ENCODE measurements around the gene FAAH. TPM values are rescaled to one million over a fixed set of nuclear protein-coding genes. Genes with fewer than 3 reads are reported as not detected.

The FAAH gene
- total RNA-seq, 2 experiments from 2014 or later: 21.9 to 25.4 TPM

GRCh38 chr1:46457178-46457577 is 63.1 kb downstream of the FAAH start:
- Histone ChIP-seq H2AFZ (ENCODE audit: low read length) (no peak overlapping the region), H4K20me1 (ENCODE audit: insufficient read depth, low read length) (no peaks in the 10 kb centered on the region), H3K9me3 (ENCODE audit: low read length) (no peaks in the 10 kb centered on the region), H3K27ac (ENCODE audit: low read depth, low read length, poor library complexity, severe bottlenecking) (no peak overlapping the region), H3K4me3 (ENCODE audit: low read depth, low read length, poor library complexity, severe bottlenecking) (no peak overlapping the region), H3K9me2 (ENCODE audit: insufficient read depth, low read length) (no peaks in the 10 kb centered on the region), H3K4me1 (ENCODE audit: insufficient read depth, low read length, poor library complexity, severe bottlenecking) (no peaks in the 10 kb centered on the region), H3K36me3 (ENCODE audit: insufficient read depth, low read length) (no peaks in the 10 kb centered on the region), H3K79me2 (ENCODE audit: insufficient read depth, low read depth, low read length) (no peaks in the 10 kb centered on the region), H3K4me2 (ENCODE audit: low read length) (no peak overlapping the region)
- no peak for TF ChIP-seq EZH2phosphoT487 (IDR thresholded peaks at IDR 0.05; ENCODE audit: borderline replicate concordance, low read depth, low read length)
- no peak for TF ChIP-seq CTCF (conservative IDR thresholded peaks at IDR 0.05; ENCODE audit: low read length)
- BruUV-seq (replicated peaks): no TSS peak
- ChIA-PET POLR2A (no interaction called here), CTCF (ENCODE audit: unreplicated experiment) (no interaction called here)
- DNase-seq (ENCODE audit: low spot score): no peak
- intact Hi-C loops (cut with micrococcal nuclease; ENCODE audit: unreplicated experiment): no loop called here

GRCh38 chr1:46458190-46458589 is 64.1 kb downstream of the FAAH start:
- H3K27ac ChIP-seq (ENCODE audit: low read depth, low read length, poor library complexity, severe bottlenecking): no peak overlapping the region
- ChIA-PET POLR2A (interaction anchor here (0.7 kb wide), 1 partner anchor 80 kb away, joined by 3 read pairs; no protein-coding TSS in a partner anchor), CTCF (ENCODE audit: unreplicated experiment) (no interaction called here)
- H3K9me2 ChIP-seq (ENCODE audit: insufficient read depth, low read length): no peaks in the 10 kb centered on the region
- H3K4me3 ChIP-seq (ENCODE audit: low read depth, low read length, poor library complexity, severe bottlenecking): no peak overlapping the region
- H3K36me3 ChIP-seq (ENCODE audit: insufficient read depth, low read length): no peaks in the 10 kb centered on the region
- H4K20me1 ChIP-seq (ENCODE audit: insufficient read depth, low read length): no peaks in the 10 kb centered on the region
- intact Hi-C loops (cut with micrococcal nuclease; ENCODE audit: unreplicated experiment): no loop called here
- no peak overlapping the region for H2AFZ ChIP-seq (ENCODE audit: low read length)
- no peaks in the 10 kb centered on the region for H3K79me2 ChIP-seq (ENCODE audit: insufficient read depth, low read depth, low read length)
- DNase-seq (ENCODE audit: low spot score): no peak
- no TSS peak for BruUV-seq (replicated peaks)
- TF ChIP-seq EZH2phosphoT487 (IDR thresholded peaks at IDR 0.05; ENCODE audit: borderline replicate concordance, low read depth, low read length) (no peak), CTCF (conservative IDR thresholded peaks at IDR 0.05; ENCODE audit: low read length) (no peak)
- H3K4me2 ChIP-seq (ENCODE audit: low read length): no peak overlapping the region
- H3K4me1 ChIP-seq (ENCODE audit: insufficient read depth, low read length, poor library complexity, severe bottlenecking): no peaks in the 10 kb centered on the region
- no peaks in the 10 kb centered on the region for H3K9me3 ChIP-seq (ENCODE audit: low read length)

- CTCF ChIA-PET (ENCODE audit: unreplicated experiment): no interaction called here
- intact Hi-C loops (cut with micrococcal nuclease; ENCODE audit: unreplicated experiment): no loop called here
- Histone ChIP-seq H3K9me3 (ENCODE audit: low read length) (no peaks in the 10 kb centered on the region), H3K79me2 (ENCODE audit: insufficient read depth, low read depth, low read length) (no peaks in the 10 kb centered on the region), H3K36me3 (ENCODE audit: insufficient read depth, low read length) (no peaks in the 10 kb centered on the region), H3K4me2 (ENCODE audit: low read length) (no peak overlapping the region), H3K9me2 (ENCODE audit: insufficient read depth, low read length) (no peaks in the 10 kb centered on the region), H2AFZ (ENCODE audit: low read length) (no peak overlapping the region), H3K27ac (ENCODE audit: low read depth, low read length, poor library complexity, severe bottlenecking) (no peak overlapping the region), H4K20me1 (ENCODE audit: insufficient read depth, low read length) (no peaks in the 10 kb centered on the region), H3K4me3 (ENCODE audit: low read depth, low read length, poor library complexity, severe bottlenecking) (no peak overlapping the region), H3K4me1 (ENCODE audit: insufficient read depth, low read length, poor library complexity, severe bottlenecking) (no peaks in the 10 kb centered on the region)
- no peak for DNase-seq (ENCODE audit: low spot score)
- no TSS peak for BruUV-seq (replicated peaks)
- POLR2A ChIA-PET: no interaction called here
- no peak for TF ChIP-seq CTCF (conservative IDR thresholded peaks at IDR 0.05; ENCODE audit: low read length)
- no peak for TF ChIP-seq EZH2phosphoT487 (IDR thresholded peaks at IDR 0.05; ENCODE audit: borderline replicate concordance, low read depth, low read length)
Observed at GRCh38 chr1:46458846-46459245, 64.7 kb downstream of the FAAH start.

Measured in OCI-LY7 (cell line).